Measurements from ENCODE around the gene WNT3A.

WNT3A gene

GRCh38 chr1:228000416-228000815, 6.4 kb upstream of the WNT3A start:
- DNase-seq = no peak

- no peak for DNase-seq
Measured at GRCh38 chr1:228000836-228001563, 5.8 kb upstream of the WNT3A start.

- DNase-seq = no peak
Measured at GRCh38 chr1:228001738-228002535, 4.9 kb upstream of the WNT3A start.

GRCh38 chr1:228002792-228003191, 4.0 kb upstream of the WNT3A start:
- no peak for DNase-seq

- DNase-seq = no peak
Measured at GRCh38 chr1:228003461-228004330, 3.1 kb upstream of the WNT3A start.

GRCh38 chr1:228004331-228004855, 2.4 kb upstream of the WNT3A start:
- no peak for DNase-seq

GRCh38 chr1:228004856-228005462, 1.8 kb upstream of the WNT3A start:
- DNase-seq = no peak

GRCh38 chr1:228005511-228006033, 1.2 kb upstream of the WNT3A start:
- DNase-seq = no peak

GRCh38 chr1:228006034-228006785, 588 bp upstream of the WNT3A start:
- no peak for DNase-seq

- DNase-seq = no peak
Measured at GRCh38 chr1:228007049-228007800, 427 bp downstream of the WNT3A start.

GRCh38 chr1:228007801-228008341, 1.1 kb downstream of the WNT3A start:
- no peak for DNase-seq

GRCh38 chr1:228008391-228009115, 1.8 kb downstream of the WNT3A start:
- no peak for DNase-seq

- DNase-seq = no peak
Measured at GRCh38 chr1:228009116-228009827, 2.5 kb downstream of the WNT3A start.

GRCh38 chr1:228009828-228010775, 3.3 kb downstream of the WNT3A start:
- no peak for DNase-seq

- no peak for DNase-seq
Measured at GRCh38 chr1:228010921-228011320, 4.1 kb downstream of the WNT3A start.

- DNase-seq = no peak
Measured at GRCh38 chr1:228011721-228012311, 5.0 kb downstream of the WNT3A start.

GRCh38 chr1:228012555-228012954, 5.8 kb downstream of the WNT3A start:
- DNase-seq = no peak
